HepG2 (cell line): ENCODE measurements around the gene KRT13. TPM values are rescaled to one million over a fixed set of nuclear protein-coding genes. Genes with fewer than 3 reads are reported as not detected.

Source experiments
- AHR ChIP-seq: IDR thresholded peaks from 2 replicates; pipeline ENCODE4 v1.6.1; 2018; ENCODE audit warnings: missing genetic modification reagents, missing compliant biosample characterization
- CREBL2 ChIP-seq: sonication (generic); formaldehyde crosslinking; IDR thresholded peaks from 2 replicates; pipeline ENCODE4 v1.8.1; 2023; ENCODE audit warnings: missing genetic modification reagents, mild to moderate bottlenecking, borderline replicate concordance
- GMEB1 ChIP-seq: sonication (generic); formaldehyde crosslinking; IDR thresholded peaks from 2 replicates; pipeline ENCODE4 v1.5.1; 2020; ENCODE audit warnings: missing genetic modification reagents, mild to moderate bottlenecking, borderline replicate concordance
- HMG20A ChIP-seq: IDR thresholded peaks from 2 replicates; pipeline ENCODE4 v1.6.1; 2016; ENCODE audit warnings: borderline replicate concordance
- HMGXB4 ChIP-seq, 2 experiments: sonication (generic) in 1 of 2; formaldehyde crosslinking in 1 of 2; IDR thresholded peaks; 2 replicates each; pipeline versions ENCODE4 v1.4.0 to v1.6.1; 2018 to 2020; ENCODE audit warnings: missing genetic modification reagents in 2 of 2, borderline replicate concordance in 1 of 2, low read depth in 1 of 2, mild to moderate bottlenecking in 1 of 2, missing biosample characterization in 1 of 2
- PCBP1 ChIP-seq: fragments of 200-400 bp; formaldehyde crosslinking; IDR thresholded peaks from 2 replicates; pipeline ENCODE4 v1.6.1; 2017; ENCODE audit warnings: mild to moderate bottlenecking, low read depth, low read length, borderline replicate concordance
- POGK ChIP-seq: sonication (generic); formaldehyde crosslinking; conservative IDR thresholded peaks from 2 replicates; pipeline ENCODE4 v1.8.0; 2022; ENCODE audit warnings: mild to moderate bottlenecking, moderate library complexity, missing genetic modification reagents
- RXRA ChIP-seq: sonication (generic); formaldehyde crosslinking; IDR thresholded peaks from 2 replicates; pipeline ENCODE4 v1.5.1; 2020; ENCODE audit warnings: missing genetic modification reagents
- RXRB ChIP-seq: IDR thresholded peaks from 2 replicates; pipeline ENCODE4 v1.6.1; 2016; ENCODE audit warnings: borderline replicate concordance, missing genetic modification reagents, missing compliant biosample characterization
- ZC3H13 ChIP-seq: sonication (generic); formaldehyde crosslinking; IDR thresholded peaks from 2 replicates; pipeline ENCODE4 v1.8.1; 2023; ENCODE audit warnings: mild to moderate bottlenecking, missing genetic modification reagents, moderate library complexity
- ZNF547 ChIP-seq: sonication (generic); formaldehyde crosslinking; IDR thresholded peaks from 2 replicates; pipeline ENCODE4 v1.5.1; 2020; ENCODE audit warnings: mild to moderate bottlenecking, missing genetic modification reagents
- polyA plus RNA-seq, 8 experiments: library from polyadenylated mRNA; depleted of rRNA in 3 of 8; stranded (reverse) in 7 of 8; unstranded in 1 of 8; fragments of >200 nt; fragmentation: Illumina TruSeq in 4 of 8; extraction: Trizol in 4 of 8; gene quantifications; 2 replicates each; pipeline versions ENCODE4 v1.2.1 to v1.2.3, GENCODE V29; 2011 to 2016; ENCODE audit warnings: low read depth in 4 of 8, missing spikeins in 1 of 8, mixed read lengths in 1 of 8; ENCODE audit not compliant: insufficient read depth in 1 of 8
- total RNA-seq, 5 experiments: library from RNA; depleted of rRNA; stranded (reverse); fragments of >200 nt; fragmentation: Illumina TruSeq; extraction: Trizol; gene quantifications; 2 replicates each; pipeline ENCODE4 v1.2.3, GENCODE V29; 2016; ENCODE audit warnings: low read depth in 1 of 5
- TF ChIP-seq, protein P1 (sequence below): fragments of 450-650 bp; IDR thresholded peaks from 2 replicates; pipeline ENCODE4 v1.6.1; 2017; ENCODE audit warnings: mild to moderate bottlenecking
- TF ChIP-seq, protein P2 (sequence below): IDR thresholded peaks from 2 replicates; pipeline ENCODE4 v1.6.1; 2016; ENCODE audit warnings: missing compliant biosample characterization, missing genetic modification reagents, borderline replicate concordance
- TF ChIP-seq, protein P3 (sequence below): sonication (generic); formaldehyde crosslinking; IDR thresholded peaks from 2 replicates; pipeline ENCODE4 v1.4.0; 2020; ENCODE audit warnings: mild to moderate bottlenecking, missing genetic modification reagents

Gene KRT13
- total and polyA plus RNA-seq, 2 of the 13 experiments (the other 11 are each of a cell fraction or from before 2014, with no cell fraction given), result not detected

DNA sequence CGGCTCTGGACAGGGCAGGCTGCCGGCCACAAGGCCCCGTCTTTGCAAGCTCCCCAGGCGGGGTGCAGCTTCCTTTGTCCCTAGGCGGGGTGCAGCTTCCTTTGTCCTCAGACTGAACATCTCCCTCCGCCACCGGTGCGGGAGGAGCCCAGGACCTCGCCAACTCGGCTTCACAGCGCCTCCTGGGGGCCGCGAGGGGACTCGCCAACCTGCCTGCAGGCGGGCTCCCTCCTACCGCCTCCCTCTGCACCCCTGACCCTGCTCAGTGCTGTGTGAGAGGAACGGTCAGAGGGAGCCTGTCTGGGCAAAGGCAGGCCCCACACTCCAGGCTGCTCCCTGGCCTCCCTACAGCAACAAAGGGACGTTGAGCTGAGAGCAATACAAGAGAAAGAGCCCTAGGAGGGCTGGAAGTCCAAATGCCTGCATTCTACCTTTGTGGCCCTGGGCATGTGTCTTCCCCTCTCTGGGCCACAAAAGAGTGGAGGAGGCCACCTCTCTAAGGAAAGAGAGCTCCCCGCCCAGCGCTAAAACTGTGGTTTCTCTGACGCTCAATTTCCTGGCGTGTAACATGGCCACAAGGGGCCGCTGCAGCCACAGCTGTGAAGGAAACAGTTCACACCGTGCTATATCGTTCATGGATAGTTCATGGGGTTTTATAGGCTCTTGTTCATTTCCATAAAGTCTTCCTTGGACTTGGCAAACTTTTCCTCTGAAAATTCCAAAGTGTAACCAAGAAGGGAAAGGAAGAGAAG, 43.6 kb upstream of the KRT13 start (continued):
- TF ChIP-seq, protein P1, sequence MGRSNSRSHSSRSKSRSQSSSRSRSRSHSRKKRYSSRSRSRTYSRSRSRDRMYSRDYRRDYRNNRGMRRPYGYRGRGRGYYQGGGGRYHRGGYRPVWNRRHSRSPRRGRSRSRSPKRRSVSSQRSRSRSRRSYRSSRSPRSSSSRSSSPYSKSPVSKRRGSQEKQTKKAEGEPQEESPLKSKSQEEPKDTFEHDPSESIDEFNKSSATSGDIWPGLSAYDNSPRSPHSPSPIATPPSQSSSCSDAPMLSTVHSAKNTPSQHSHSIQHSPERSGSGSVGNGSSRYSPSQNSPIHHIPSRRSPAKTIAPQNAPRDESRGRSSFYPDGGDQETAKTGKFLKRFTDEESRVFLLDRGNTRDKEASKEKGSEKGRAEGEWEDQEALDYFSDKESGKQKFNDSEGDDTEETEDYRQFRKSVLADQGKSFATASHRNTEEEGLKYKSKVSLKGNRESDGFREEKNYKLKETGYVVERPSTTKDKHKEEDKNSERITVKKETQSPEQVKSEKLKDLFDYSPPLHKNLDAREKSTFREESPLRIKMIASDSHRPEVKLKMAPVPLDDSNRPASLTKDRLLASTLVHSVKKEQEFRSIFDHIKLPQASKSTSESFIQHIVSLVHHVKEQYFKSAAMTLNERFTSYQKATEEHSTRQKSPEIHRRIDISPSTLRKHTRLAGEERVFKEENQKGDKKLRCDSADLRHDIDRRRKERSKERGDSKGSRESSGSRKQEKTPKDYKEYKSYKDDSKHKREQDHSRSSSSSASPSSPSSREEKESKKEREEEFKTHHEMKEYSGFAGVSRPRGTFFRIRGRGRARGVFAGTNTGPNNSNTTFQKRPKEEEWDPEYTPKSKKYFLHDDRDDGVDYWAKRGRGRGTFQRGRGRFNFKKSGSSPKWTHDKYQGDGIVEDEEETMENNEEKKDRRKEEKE, result no peak
- TF ChIP-seq RXRA (peak; percentile 81), CREBL2 (CRISPR knock-in tag) (0 out of 2 replicates have a peak, but pooled peaks have one; percentile 48), HMG20A (no peak), ZNF547 (CRISPR knock-in tag) (peak; percentile 26; the same call in 1 of the 2 replicates), HMGXB4 (CRISPR knock-in tag; IDR thresholded peaks at IDR 0.05; ENCODE audit: borderline replicate concordance in 1 of 2, low read depth in 1 of 2) (peak; percentile 89 to 93), RXRB (CRISPR knock-in tag) (peak; percentile 62; the same call in 1 of the 2 replicates), GMEB1 (CRISPR knock-in tag) (peak; percentile 38; the same call in 1 of the 2 replicates), ZC3H13 (CRISPR knock-in tag) (no peak), POGK (peak; percentile 67), PCBP1 (0 out of 2 replicates have a peak, but pooled peaks have one; percentile 64), AHR (CRISPR knock-in tag) (no peak)
- TF ChIP-seq, protein P2, sequence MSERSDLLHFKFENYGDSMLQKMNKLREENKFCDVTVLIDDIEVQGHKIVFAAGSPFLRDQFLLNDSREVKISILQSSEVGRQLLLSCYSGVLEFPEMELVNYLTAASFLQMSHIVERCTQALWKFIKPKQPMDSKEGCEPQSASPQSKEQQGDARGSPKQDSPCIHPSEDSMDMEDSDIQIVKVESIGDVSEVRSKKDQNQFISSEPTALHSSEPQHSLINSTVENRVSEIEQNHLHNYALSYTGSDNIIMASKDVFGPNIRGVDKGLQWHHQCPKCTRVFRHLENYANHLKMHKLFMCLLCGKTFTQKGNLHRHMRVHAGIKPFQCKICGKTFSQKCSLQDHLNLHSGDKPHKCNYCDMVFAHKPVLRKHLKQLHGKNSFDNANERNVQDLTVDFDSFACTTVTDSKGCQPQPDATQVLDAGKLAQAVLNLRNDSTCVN (CRISPR knock-in tag), result 0 out of 2 replicates have a peak, but pooled peaks have one; percentile 44
- TF ChIP-seq, protein P3, sequence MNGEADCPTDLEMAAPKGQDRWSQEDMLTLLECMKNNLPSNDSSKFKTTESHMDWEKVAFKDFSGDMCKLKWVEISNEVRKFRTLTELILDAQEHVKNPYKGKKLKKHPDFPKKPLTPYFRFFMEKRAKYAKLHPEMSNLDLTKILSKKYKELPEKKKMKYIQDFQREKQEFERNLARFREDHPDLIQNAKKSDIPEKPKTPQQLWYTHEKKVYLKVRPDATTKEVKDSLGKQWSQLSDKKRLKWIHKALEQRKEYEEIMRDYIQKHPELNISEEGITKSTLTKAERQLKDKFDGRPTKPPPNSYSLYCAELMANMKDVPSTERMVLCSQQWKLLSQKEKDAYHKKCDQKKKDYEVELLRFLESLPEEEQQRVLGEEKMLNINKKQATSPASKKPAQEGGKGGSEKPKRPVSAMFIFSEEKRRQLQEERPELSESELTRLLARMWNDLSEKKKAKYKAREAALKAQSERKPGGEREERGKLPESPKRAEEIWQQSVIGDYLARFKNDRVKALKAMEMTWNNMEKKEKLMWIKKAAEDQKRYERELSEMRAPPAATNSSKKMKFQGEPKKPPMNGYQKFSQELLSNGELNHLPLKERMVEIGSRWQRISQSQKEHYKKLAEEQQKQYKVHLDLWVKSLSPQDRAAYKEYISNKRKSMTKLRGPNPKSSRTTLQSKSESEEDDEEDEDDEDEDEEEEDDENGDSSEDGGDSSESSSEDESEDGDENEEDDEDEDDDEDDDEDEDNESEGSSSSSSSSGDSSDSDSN (CRISPR knock-in tag), result no peak
